Measurements from ENCODE around the gene TRAPPC5. TPM values are rescaled to one million over a fixed set of nuclear protein-coding genes. Genes with fewer than 3 reads are reported as not detected.
A peak's percentile ranks its signal among the peaks of the same experiment; 100 is the strongest.

TRAPPC5 gene
- total RNA-seq, 1 donor from 2014 or later, result 110 TPM

DNA sequence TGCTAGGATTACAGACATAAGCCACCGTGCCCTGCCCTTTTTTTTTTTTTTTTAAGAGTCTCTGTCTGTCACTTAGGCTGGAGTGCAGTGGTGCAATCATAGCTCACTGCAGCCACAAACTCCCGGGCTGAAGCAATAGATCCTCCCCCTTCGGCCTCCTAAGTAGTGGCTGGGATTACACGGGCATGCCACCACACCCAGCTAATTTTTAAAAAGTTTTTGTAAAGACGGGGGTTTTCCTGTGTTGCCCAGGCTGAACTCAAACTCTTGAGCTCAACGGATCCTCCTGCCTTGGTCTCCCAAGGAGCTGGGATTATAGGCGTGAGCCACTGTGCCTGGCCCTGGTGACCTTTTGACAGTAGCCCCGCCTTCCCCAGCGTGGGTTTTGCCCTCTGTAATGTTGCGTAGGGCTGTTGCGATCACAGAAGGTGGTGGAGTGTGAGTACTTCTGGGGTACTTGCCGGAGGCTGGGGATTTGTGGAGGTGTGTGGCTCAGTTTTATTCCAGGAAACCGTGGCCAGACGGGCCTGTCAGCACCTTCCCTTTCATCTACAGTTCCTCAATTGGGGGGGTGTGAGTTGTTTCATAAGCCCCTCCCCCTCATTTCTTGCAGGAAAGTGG, 23.4 kb upstream of the TRAPPC5 start:
- DNase-seq (no peak), ATAC-seq (ENCODE audit: low read depth) (no peak)
- intact Hi-C loops (cut with micrococcal nuclease), result loop anchor here (10.0 kb wide), 1 partner anchor 268 kb away; the partner anchor contains the start of genes CTXN1 and SNAPC2
- H3K36me3 Mint-ChIP-seq (ENCODE audit: low read depth), result no peaks in the 10 kb centered on the region
- TF ChIP-seq, protein P1, sequence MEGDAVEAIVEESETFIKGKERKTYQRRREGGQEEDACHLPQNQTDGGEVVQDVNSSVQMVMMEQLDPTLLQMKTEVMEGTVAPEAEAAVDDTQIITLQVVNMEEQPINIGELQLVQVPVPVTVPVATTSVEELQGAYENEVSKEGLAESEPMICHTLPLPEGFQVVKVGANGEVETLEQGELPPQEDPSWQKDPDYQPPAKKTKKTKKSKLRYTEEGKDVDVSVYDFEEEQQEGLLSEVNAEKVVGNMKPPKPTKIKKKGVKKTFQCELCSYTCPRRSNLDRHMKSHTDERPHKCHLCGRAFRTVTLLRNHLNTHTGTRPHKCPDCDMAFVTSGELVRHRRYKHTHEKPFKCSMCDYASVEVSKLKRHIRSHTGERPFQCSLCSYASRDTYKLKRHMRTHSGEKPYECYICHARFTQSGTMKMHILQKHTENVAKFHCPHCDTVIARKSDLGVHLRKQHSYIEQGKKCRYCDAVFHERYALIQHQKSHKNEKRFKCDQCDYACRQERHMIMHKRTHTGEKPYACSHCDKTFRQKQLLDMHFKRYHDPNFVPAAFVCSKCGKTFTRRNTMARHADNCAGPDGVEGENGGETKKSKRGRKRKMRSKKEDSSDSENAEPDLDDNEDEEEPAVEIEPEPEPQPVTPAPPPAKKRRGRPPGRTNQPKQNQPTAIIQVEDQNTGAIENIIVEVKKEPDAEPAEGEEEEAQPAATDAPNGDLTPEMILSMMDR (IDR thresholded peaks at IDR 0.05), result no peak
- CTCF ChIA-PET, result no interaction called here
- POLR2A ChIA-PET, result interaction anchor here (0.6 to 2.1 kb wide), 7 partner anchors 18 to 263 kb away, joined by 3 to 8 read pairs (median 5); partner anchors contain the start of genes MAP2K7, SNAPC2, STXBP2 and TRAPPC5
- peaks cover 22% of the 10 kb centered on the region for H3K4me1 Mint-ChIP-seq
- H3K9me3 Mint-ChIP-seq, result no peaks in the 10 kb centered on the region
- no peak overlapping the region for H3K4me3 Mint-ChIP-seq
- H3K27me3 Mint-ChIP-seq, result peaks cover 5% of the 10 kb centered on the region
- H3K27ac Mint-ChIP-seq, result no peak overlapping the region

DNA sequence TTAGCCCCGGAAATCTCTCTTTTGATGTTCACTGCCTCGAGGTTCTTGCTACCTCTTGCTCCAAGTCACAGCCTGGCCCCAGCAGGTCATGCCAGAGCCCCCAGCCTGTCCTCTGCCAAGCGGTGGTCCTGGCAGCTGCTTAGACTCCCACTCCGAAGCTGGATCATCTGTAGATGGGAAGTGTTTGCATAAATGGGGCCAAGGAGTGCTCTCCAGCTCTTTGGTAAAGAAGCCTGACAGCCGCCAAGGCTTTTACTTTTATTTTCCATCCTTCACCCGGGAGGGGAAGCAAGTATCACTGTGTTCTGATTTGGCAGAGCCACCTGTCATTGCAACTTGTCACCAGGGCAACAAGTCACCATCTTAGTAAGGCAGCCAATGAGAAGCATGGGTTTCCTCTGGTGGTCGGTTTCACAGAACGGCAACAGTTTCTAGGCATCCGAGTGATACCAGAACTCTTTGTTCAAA, 22.4 kb upstream of the TRAPPC5 start:
- Mint-ChIP-seq H3K27me3 (peaks cover 5% of the 10 kb centered on the region), H3K9me3 (no peaks in the 10 kb centered on the region), H3K4me1 (peaks cover 18% of the 10 kb centered on the region), H3K4me3 (peak overlapping the region; percentile 70), H3K27ac (peak overlapping the region; percentile 82), H3K36me3 (ENCODE audit: low read depth) (no peaks in the 10 kb centered on the region)
- POLR2A ChIA-PET, result interaction anchor here (0.7 to 2.1 kb wide), 6 partner anchors 21 to 1752 kb away, joined by 3 to 7 read pairs (median 4); partner anchors contain the start of genes MAP2K7, SNAPC2 and STXBP2
- DNase-seq, result no peak
- intact Hi-C loops (cut with micrococcal nuclease), result loop anchor here (1.0 to 10.0 kb wide), 2 partner anchors 171 to 267 kb away; partner anchors contain the start of genes CTXN1 and SNAPC2
- TF ChIP-seq, protein P1 (IDR thresholded peaks at IDR 0.05), result no peak
- ATAC-seq (ENCODE audit: low read depth), result peak; percentile 98
- CTCF ChIA-PET, result interaction anchor here (1.0 kb wide), 1 partner anchor 141 kb away, joined by 3 read pairs; no protein-coding TSS in a partner anchor

DNA sequence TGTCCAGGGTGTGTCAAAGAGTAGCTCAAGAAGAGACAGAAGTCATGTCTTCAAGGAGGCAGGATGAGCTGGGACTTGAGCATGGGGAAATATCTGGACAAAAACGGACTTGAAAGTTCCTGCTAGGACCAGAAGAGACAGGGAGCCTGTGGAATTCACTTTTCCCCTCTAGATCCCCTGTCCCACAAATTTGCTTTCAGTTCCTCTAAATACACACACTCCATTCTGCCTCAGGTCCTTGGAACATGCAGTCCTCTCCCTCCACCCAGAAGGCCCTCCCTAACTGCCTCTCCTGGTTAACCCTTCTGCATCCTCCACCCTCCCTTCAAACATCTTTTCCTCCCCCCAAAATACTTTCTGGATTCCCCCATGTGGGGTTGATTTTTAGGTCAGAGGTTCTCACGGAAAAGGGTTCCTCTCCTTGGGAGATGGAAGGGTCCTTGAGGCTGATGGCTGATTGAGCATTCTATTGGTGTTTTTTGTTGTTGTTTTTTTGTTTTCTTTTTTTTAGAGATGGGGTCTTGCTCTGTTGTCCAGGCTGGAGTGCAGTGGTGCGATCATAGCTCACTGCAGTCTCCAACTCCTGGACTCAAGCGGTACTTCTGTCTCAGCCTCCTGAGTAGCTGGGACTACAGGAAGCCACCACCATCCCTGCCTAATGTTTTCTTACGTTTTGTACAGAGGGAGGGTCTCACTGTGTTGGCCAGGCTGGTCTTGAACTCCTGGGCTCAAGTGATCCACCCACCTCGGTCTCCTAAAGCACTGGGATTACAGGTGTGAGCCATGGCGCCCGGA, 18.7 kb upstream of the TRAPPC5 start:
- ChIA-PET POLR2A (interaction anchor here (0.6 to 0.7 kb wide), 3 partner anchors 9 to 186 kb away, joined by 3 to 9 read pairs (median 3); no protein-coding TSS in a partner anchor), CTCF (interaction anchor here (1.2 to 2.0 kb wide), 3 partner anchors 10 to 138 kb away, joined by 3 to 6 read pairs (median 4); partner anchors contain the start of gene TRAPPC5)
- Mint-ChIP-seq H3K4me1 (peaks cover 18% of the 10 kb centered on the region), H3K27ac (no peak overlapping the region), H3K9me3 (no peaks in the 10 kb centered on the region), H3K36me3 (ENCODE audit: low read depth) (no peaks in the 10 kb centered on the region), H3K27me3 (peaks cover 12% of the 10 kb centered on the region), H3K4me3 (no peak overlapping the region)
- ATAC-seq (ENCODE audit: low read depth) (no peak), DNase-seq (no peak)
- intact Hi-C loops (cut with micrococcal nuclease), result no loop called here
- TF ChIP-seq, protein P1 (IDR thresholded peaks at IDR 0.05), result no peak

DNA sequence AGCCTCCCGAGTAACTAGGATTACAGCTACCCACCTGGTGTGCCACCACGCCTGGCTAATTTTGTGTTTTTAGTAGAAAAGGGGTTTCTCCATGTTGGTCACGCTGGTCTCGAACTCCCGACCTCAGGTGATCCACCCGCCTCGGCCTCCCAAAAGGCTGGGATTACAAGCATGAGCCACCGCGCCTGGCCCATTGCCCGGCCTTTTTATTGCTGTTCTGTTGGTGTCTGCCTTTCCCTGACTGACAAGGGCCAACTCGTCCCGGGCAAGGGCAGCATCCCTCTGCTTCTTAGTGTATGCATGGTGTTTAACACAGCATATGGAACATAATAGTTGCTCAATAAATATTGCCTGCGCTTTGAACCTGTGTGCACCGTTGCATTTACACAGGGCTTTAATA, 18.0 kb upstream of the TRAPPC5 start:
- H3K27ac Mint-ChIP-seq, result no peak overlapping the region
- intact Hi-C loops (cut with micrococcal nuclease), result no loop called here
- H3K9me3 Mint-ChIP-seq, result no peaks in the 10 kb centered on the region
- no peak overlapping the region for H3K4me3 Mint-ChIP-seq
- peaks cover 12% of the 10 kb centered on the region for H3K27me3 Mint-ChIP-seq
- CTCF ChIA-PET, result interaction anchor here (0.6 kb wide), 1 partner anchor 21 kb away, joined by 3 read pairs; no protein-coding TSS in a partner anchor
- ATAC-seq (ENCODE audit: low read depth) (no peak), DNase-seq (no peak)
- H3K36me3 Mint-ChIP-seq (ENCODE audit: low read depth), result no peaks in the 10 kb centered on the region
- H3K4me1 Mint-ChIP-seq, result peaks cover 13% of the 10 kb centered on the region
- POLR2A ChIA-PET, result interaction anchor here (0.7 kb wide), 2 partner anchors 8 to 18 kb away, joined by 3 to 9 read pairs; no protein-coding TSS in a partner anchor
- TF ChIP-seq, protein P1 (IDR thresholded peaks at IDR 0.05), result no peak
